ENCODE results near the gene HIPK2. TPM values are rescaled to one million over a fixed set of nuclear protein-coding genes. Genes with fewer than 3 reads are reported as not detected.

HIPK2 gene
- polyA plus RNA-seq, 1 donor (not counting 4 experiments of a cell fraction or from before 2014, with no cell fraction given) = 5.8 TPM

GRCh38 chr7:139630643-139631519 is 146.9 kb downstream of the HIPK2 start:
- TF ChIP-seq CTCF (optimal IDR thresholded peaks at IDR 0.05 in 1 of 3, IDR thresholded peaks at IDR 0.05 in 1 of 3, conservative IDR thresholded peaks at IDR 0.05 in 1 of 3; ENCODE audit: extremely low read depth in 1 of 3, insufficient read depth in 2 of 3, low read length in 3 of 3) (no peak), EZH2 (IDR thresholded peaks at IDR 0.05; ENCODE audit: low read length) (no peak)
- FAIRE-seq (no peak), DNase-seq (ENCODE audit: low read depth, low spot score) (no peak)
- Histone ChIP-seq H4K20me1 (ENCODE audit: control insufficient read depth, extremely low read depth, insufficient read depth, low read length) (no peaks in the 10 kb centered on the region), H3K9me1 (ENCODE audit: control insufficient read depth, extremely low read depth, insufficient read depth, low read length) (no peaks in the 10 kb centered on the region), H3K9me3 (ENCODE audit: control insufficient read depth, low read depth, low read length) (no peaks in the 10 kb centered on the region), H3K27ac (ENCODE audit: control insufficient read depth, insufficient read depth, low read length) (no peak overlapping the region), H3K4me2 (ENCODE audit: control insufficient read depth, extremely low read depth, insufficient read depth, low read depth, low read length) (no peak overlapping the region), H3K9ac (ENCODE audit: control insufficient read depth, extremely low read depth, insufficient read depth, low read length) (no peak overlapping the region), H3K36me3 (ENCODE audit: control insufficient read depth in 2 of 2, extremely low read depth in 1 of 2, insufficient read depth in 2 of 2, low read length in 2 of 2) (peaks cover 20 to 32% of the 10 kb centered on the region in 2 experiments), H3K79me2 (ENCODE audit: control insufficient read depth, insufficient read depth, low read length) (no peaks in the 10 kb centered on the region), H3K27me3 (ENCODE audit: control insufficient read depth, extremely low read depth, insufficient read depth, low read length) (no peaks in the 10 kb centered on the region), H3K4me3 (ENCODE audit: control insufficient read depth in 2 of 3, extremely low read depth in 1 of 3, insufficient read depth in 2 of 3, low read depth in 1 of 3, low read length in 3 of 3) (no peak overlapping the region), H2AFZ (ENCODE audit: control insufficient read depth, low read length) (no peak overlapping the region), H3K4me1 (ENCODE audit: control insufficient read depth, extremely low read depth, insufficient read depth, low read length) (no peaks in the 10 kb centered on the region)
- dilution Hi-C loops (cut with MboI; ENCODE audit: extremely low pct_ligation_motif_present, low sequenced_read_pairs) = no loop called here

- Histone ChIP-seq H4K20me1 (ENCODE audit: control insufficient read depth, extremely low read depth, insufficient read depth, low read length) (no peaks in the 10 kb centered on the region), H3K27ac (ENCODE audit: control insufficient read depth, insufficient read depth, low read length) (no peak overlapping the region), H3K4me3 (ENCODE audit: control insufficient read depth in 2 of 3, extremely low read depth in 1 of 3, insufficient read depth in 2 of 3, low read depth in 1 of 3, low read length in 3 of 3) (no peak overlapping the region), H3K4me1 (ENCODE audit: control insufficient read depth, extremely low read depth, insufficient read depth, low read length) (no peaks in the 10 kb centered on the region), H3K9ac (ENCODE audit: control insufficient read depth, extremely low read depth, insufficient read depth, low read length) (no peak overlapping the region), H2AFZ (ENCODE audit: control insufficient read depth, low read length) (no peak overlapping the region), H3K36me3 (ENCODE audit: control insufficient read depth in 2 of 2, extremely low read depth in 1 of 2, insufficient read depth in 2 of 2, low read length in 2 of 2) (peaks cover 26% of the 10 kb centered on the region in 2 experiments), H3K9me1 (ENCODE audit: control insufficient read depth, extremely low read depth, insufficient read depth, low read length) (no peaks in the 10 kb centered on the region), H3K4me2 (ENCODE audit: control insufficient read depth, extremely low read depth, insufficient read depth, low read depth, low read length) (no peak overlapping the region), H3K27me3 (ENCODE audit: control insufficient read depth, extremely low read depth, insufficient read depth, low read length) (no peaks in the 10 kb centered on the region), H3K9me3 (ENCODE audit: control insufficient read depth, low read depth, low read length) (no peaks in the 10 kb centered on the region), H3K79me2 (ENCODE audit: control insufficient read depth, insufficient read depth, low read length) (no peaks in the 10 kb centered on the region)
- dilution Hi-C loops (cut with MboI; ENCODE audit: extremely low pct_ligation_motif_present, low sequenced_read_pairs) = no loop called here
- FAIRE-seq (no peak), DNase-seq (ENCODE audit: low read depth, low spot score) (no peak)
- no peak for TF ChIP-seq EZH2 (IDR thresholded peaks at IDR 0.05; ENCODE audit: low read length)
- TF ChIP-seq CTCF (optimal IDR thresholded peaks at IDR 0.05 in 1 of 3, IDR thresholded peaks at IDR 0.05 in 1 of 3, conservative IDR thresholded peaks at IDR 0.05 in 1 of 3; ENCODE audit: extremely low read depth in 1 of 3, insufficient read depth in 2 of 3, low read length in 3 of 3) = no peak
Measured at GRCh38 chr7:139629392-139630082, 148.3 kb downstream of the HIPK2 start.
